ENCODE data around the gene BRD3OS.
A peak's percentile ranks its signal among the peaks of the same experiment; 100 is the strongest.

The BRD3OS gene

DNA sequence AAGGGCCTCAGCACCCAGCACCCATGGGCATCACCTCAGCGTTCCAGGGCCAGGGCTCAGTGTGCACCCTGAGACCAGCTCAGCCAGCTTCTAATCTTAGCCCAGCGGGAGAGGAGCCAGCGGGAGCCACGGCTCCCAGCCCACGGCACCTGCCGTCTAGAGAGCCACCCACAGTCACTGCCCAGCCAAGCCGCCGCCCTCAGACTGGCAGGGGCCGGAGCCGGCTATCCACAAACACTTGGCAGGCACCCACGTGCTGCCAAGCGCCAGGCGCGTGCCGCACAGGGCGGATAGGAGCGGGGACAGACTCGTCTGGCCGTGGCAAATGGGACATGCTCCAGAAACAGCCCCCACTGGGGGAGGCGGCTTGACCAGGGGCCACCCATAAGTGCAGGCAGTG, 24.0 kb downstream of the BRD3OS start:
- TF ChIP-seq, protein P1, sequence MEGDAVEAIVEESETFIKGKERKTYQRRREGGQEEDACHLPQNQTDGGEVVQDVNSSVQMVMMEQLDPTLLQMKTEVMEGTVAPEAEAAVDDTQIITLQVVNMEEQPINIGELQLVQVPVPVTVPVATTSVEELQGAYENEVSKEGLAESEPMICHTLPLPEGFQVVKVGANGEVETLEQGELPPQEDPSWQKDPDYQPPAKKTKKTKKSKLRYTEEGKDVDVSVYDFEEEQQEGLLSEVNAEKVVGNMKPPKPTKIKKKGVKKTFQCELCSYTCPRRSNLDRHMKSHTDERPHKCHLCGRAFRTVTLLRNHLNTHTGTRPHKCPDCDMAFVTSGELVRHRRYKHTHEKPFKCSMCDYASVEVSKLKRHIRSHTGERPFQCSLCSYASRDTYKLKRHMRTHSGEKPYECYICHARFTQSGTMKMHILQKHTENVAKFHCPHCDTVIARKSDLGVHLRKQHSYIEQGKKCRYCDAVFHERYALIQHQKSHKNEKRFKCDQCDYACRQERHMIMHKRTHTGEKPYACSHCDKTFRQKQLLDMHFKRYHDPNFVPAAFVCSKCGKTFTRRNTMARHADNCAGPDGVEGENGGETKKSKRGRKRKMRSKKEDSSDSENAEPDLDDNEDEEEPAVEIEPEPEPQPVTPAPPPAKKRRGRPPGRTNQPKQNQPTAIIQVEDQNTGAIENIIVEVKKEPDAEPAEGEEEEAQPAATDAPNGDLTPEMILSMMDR (IDR thresholded peaks at IDR 0.05) = no peak
- Mint-ChIP-seq H3K27me3 (ENCODE audit: low read depth, poor library complexity) (no peaks in the 10 kb centered on the region), H3K36me3 (ENCODE audit: low read depth) (peaks cover 17% of the 10 kb centered on the region), H3K9me3 (no peaks in the 10 kb centered on the region), H3K4me3 (no peak overlapping the region), H3K27ac (no peak overlapping the region), H3K4me1 (peaks cover 14% of the 10 kb centered on the region)
- DNase-seq = no peak

DNA sequence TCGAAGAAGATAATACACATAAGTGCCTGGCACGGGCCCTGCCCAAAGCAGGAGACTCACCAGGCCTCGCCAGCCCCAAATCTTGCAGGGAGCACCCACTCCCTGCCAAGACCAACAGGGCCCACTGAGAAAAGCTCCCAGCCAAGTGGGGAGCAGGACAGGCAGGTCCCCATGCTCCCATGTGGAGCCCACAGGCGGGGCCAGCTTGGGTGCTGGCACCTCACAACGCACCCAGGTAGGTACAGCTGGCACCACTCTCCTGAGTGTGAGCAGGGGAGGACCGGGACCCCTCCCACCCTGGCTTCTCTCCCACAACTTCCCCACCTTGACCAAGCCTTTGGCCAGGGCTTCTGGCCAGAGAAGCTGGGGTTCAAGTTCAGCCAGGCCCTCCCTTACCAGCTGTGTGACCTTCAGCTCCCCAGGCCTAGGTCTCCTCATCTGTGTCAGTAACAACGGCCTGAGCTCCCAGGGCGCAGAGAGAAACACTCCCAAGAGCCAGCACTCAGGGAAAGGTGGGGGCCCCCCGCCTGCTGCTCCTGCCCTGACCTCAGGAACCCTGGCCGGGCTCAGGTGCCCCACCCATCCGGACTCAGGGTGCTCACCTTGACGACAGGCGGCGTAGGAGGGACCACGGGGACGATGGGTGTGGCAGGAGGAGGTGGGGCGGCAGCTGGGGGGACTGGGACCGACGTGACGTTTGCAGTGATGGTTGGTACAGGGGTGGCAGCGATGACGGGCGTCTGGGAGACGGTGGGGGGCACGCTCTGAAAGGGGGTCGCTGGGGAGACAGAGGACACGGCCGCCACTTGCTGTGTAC, 24.7 kb downstream of the BRD3OS start:
- no peaks in the 10 kb centered on the region for H3K27me3 Mint-ChIP-seq (ENCODE audit: low read depth, poor library complexity)
- peaks cover 10% of the 10 kb centered on the region for H3K36me3 Mint-ChIP-seq (ENCODE audit: low read depth)
- TF ChIP-seq, protein P1 (IDR thresholded peaks at IDR 0.05) = no peak

DNA sequence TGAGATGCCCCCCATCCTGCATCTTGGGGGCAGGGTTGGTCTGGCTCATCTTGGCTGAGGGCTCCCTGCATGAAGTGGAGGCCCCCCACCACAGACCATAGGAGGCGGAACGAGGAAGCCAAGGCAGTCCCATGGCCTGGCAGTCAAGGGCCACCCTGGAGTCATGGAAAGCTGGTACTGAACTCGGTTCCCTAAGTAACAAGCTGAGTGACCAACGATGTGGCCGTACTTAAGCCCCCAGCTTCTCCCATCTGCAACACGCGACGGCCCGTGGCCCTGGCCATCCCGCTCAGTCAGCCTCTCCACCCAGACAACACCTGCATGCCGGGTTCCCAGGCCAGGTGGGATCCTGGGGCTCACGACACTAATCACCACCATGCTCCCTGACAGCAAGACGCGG, 25.4 kb downstream of the BRD3OS start:
- TF ChIP-seq, protein P1 (IDR thresholded peaks at IDR 0.05) = no peak
- Mint-ChIP-seq H3K4me1 (peaks cover 16% of the 10 kb centered on the region), H3K36me3 (ENCODE audit: low read depth) (peaks cover 10% of the 10 kb centered on the region), H3K27ac (peak overlapping the region; percentile 89), H3K9me3 (no peaks in the 10 kb centered on the region), H3K4me3 (no peak overlapping the region), H3K27me3 (ENCODE audit: low read depth, poor library complexity) (no peaks in the 10 kb centered on the region)
- no peak for DNase-seq

More for the DNA sequence above, 24.7 kb downstream of the BRD3OS start:
- Mint-ChIP-seq H3K4me1 (peaks cover 14% of the 10 kb centered on the region), H3K4me3 (no peak overlapping the region), H3K9me3 (no peaks in the 10 kb centered on the region), H3K27ac (no peak overlapping the region)
- no peak for DNase-seq

DNA sequence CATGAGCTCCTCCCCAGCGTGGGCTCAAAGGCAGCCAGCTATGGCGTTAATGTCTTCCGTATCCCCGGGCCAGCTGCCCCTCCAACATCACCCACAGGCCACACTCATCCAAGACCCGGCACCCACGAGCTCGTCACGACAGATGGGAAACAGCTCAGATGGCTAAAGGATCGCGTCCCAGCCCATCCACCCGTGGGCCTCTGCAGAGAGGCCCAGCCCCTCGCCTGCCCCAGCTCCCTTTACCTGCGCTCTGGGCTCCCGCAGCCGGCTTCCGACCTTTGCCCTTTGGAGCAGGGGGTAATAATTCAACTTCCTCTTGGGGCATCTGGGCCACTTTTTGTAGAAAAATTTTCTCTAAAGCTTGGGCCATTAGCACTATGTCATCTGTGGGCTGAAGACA, 26.0 kb downstream of the BRD3OS start:
- TF ChIP-seq, protein P1 (IDR thresholded peaks at IDR 0.05) = no peak
- H3K4me3 Mint-ChIP-seq = no peak overlapping the region
- H3K27me3 Mint-ChIP-seq (ENCODE audit: low read depth, poor library complexity) = no peaks in the 10 kb centered on the region
- H3K36me3 Mint-ChIP-seq (ENCODE audit: low read depth) = peaks cover 10% of the 10 kb centered on the region
- no peaks in the 10 kb centered on the region for H3K9me3 Mint-ChIP-seq
- DNase-seq = no peak
- H3K4me1 Mint-ChIP-seq = peaks cover 20% of the 10 kb centered on the region
- H3K27ac Mint-ChIP-seq = no peak overlapping the region

DNA sequence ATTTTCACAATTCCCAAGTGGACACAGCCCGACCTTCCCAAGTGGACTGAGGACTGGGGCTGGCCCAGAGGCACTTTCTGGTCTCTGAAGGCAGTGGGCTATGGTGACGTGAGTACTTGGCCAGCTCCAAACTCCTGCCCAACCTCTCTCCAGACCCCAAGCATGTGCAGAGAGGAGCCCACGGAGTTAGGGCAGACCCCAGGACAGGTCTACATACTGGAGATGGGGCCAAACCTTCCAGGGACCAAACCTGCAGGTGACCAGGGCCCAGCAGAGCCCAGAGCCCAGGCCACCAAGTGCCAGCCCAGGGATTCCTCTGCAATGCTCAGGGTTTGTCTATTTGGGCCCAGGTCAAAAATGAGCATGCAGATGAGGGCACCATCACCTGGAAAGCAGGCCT, 27.2 kb downstream of the BRD3OS start:
- DNase-seq = no peak
- Mint-ChIP-seq H3K27me3 (ENCODE audit: low read depth, poor library complexity) (no peaks in the 10 kb centered on the region), H3K4me1 (peaks cover 31% of the 10 kb centered on the region), H3K36me3 (ENCODE audit: low read depth) (peaks cover 10% of the 10 kb centered on the region), H3K4me3 (no peak overlapping the region), H3K9me3 (no peaks in the 10 kb centered on the region), H3K27ac (no peak overlapping the region)
- TF ChIP-seq, protein P1 (IDR thresholded peaks at IDR 0.05) = no peak

DNA sequence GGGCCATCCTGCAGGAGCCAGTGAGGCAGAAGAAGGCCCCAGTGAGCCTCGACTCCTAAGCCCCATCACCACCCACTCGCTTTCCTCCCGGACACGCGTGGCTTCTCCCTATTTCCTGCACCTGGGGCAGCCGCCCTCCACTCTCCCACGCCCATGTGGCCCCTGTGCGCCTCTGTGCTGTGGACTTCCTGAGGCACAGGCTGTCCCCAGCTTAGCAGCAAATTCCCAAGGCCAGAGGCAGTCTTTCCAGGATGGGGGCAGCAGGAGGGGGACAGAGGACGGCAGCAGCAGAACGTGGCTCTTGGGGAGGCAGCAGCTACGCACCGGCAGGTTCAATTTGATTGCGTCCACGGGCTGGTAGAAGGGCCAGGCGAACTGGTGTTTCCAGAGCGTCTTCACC, 27.7 kb downstream of the BRD3OS start:
- TF ChIP-seq, protein P1 (IDR thresholded peaks at IDR 0.05) = no peak
- H3K27ac Mint-ChIP-seq = no peak overlapping the region
- peaks cover 34% of the 10 kb centered on the region for H3K4me1 Mint-ChIP-seq
- H3K36me3 Mint-ChIP-seq (ENCODE audit: low read depth) = peaks cover 10% of the 10 kb centered on the region
- H3K4me3 Mint-ChIP-seq = no peak overlapping the region
- DNase-seq = no peak
- no peaks in the 10 kb centered on the region for H3K9me3 Mint-ChIP-seq
- H3K27me3 Mint-ChIP-seq (ENCODE audit: low read depth, poor library complexity) = no peaks in the 10 kb centered on the region

All from nephron progenitor cell (in vitro differentiated cells).